HFFc6 (cell line): ENCODE measurements around the gene KLHL29. TPM values are rescaled to one million over a fixed set of nuclear protein-coding genes. Genes with fewer than 3 reads are reported as not detected.
"Not testable (repeated sequence)": the region's sequence is repeated elsewhere in the genome, so short reads cannot be mapped to it uniquely, and the experiment has no call there.

ENCODE experiments used
- DNase-seq: peaks from one replicate; pipeline ENCODE4 v3.0.0-alpha.2; 2018
- H3K27ac Mint-ChIP-seq: 2 replicates; pipeline ENCODE4 v1.8.0; 2020; ENCODE audit warnings: mild to moderate bottlenecking, mixed read lengths
- H3K27me3 Mint-ChIP-seq: 2 replicates; pipeline ENCODE4 v1.8.0; 2021; ENCODE audit warnings: mild to moderate bottlenecking, moderate library complexity, mixed read lengths; ENCODE audit not compliant: insufficient read depth
- H3K36me3 Mint-ChIP-seq: 2 replicates; pipeline ENCODE4 v1.8.0; 2021; ENCODE audit warnings: low read depth, mixed read lengths
- H3K4me1 Mint-ChIP-seq: 2 replicates; pipeline ENCODE4 v1.8.0; 2020; ENCODE audit warnings: low read depth, mixed read lengths
- H3K4me3 Mint-ChIP-seq: 2 replicates; pipeline ENCODE4 v1.8.0; 2020; ENCODE audit warnings: mild to moderate bottlenecking, moderate library complexity, mixed read lengths
- H3K9me3 Mint-ChIP-seq: 2 replicates; pipeline ENCODE4 v1.8.0; 2020; ENCODE audit warnings: mild to moderate bottlenecking, mixed read lengths
- total RNA-seq, 6 experiments: library from RNA; stranded (reverse); fragmentation: NEBNext Ultra II Directional; extraction: Animal tissue kit (Norgen Biotek cat#: 25700); gene quantifications; 2 replicates in 1 of 6; 3 replicates in 5 of 6; pipeline ENCODE4 v1.2.3, GENCODE V29; 2021
- TF ChIP-seq, protein P1 (sequence below): fragments of 200-600 bp; sonication (generic); IDR thresholded peaks from 2 replicates; pipeline ENCODE4 v1.5.0; 2021; ENCODE audit warnings: antibody characterized with exemption, mild to moderate bottlenecking

Gene KLHL29
- total RNA-seq, 6 experiments from 2014 or later: 7.4 to 9.7 (median 8.6) TPM

DNA sequence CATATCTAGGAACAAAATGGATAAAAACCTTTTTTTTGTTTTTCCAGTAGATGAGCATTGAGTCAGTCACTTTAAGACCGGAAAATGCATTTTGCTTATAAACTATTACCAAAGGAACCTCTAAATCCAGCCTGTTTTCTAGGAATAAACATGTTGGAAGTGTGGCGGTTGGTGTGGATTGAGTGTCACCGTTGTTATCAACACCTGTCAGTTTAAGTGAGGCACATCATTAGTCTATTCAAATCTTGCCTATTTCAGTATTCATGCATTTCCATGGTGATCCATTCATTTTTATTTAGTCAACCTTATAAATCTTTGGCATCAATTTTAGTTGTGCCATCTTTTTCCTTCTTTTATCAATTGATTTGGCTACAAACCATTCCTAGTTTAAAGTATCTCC lies 3.3 kb downstream of the KLHL29 start:
- H3K9me3 Mint-ChIP-seq: no peaks in the 10 kb centered on the region

GRCh38 chr2:23388756-23389514 lies 4.0 kb downstream of the KLHL29 start:
- Mint-ChIP-seq H3K27me3 (peaks cover 5% of the 10 kb centered on the region), H3K4me3 (no peak overlapping the region), H3K9me3 (no peaks in the 10 kb centered on the region), H3K27ac (no peak overlapping the region), H3K36me3 (no peaks in the 10 kb centered on the region), H3K4me1 (peaks cover 14% of the 10 kb centered on the region)
- DNase-seq: no peak
- TF ChIP-seq, protein P1, sequence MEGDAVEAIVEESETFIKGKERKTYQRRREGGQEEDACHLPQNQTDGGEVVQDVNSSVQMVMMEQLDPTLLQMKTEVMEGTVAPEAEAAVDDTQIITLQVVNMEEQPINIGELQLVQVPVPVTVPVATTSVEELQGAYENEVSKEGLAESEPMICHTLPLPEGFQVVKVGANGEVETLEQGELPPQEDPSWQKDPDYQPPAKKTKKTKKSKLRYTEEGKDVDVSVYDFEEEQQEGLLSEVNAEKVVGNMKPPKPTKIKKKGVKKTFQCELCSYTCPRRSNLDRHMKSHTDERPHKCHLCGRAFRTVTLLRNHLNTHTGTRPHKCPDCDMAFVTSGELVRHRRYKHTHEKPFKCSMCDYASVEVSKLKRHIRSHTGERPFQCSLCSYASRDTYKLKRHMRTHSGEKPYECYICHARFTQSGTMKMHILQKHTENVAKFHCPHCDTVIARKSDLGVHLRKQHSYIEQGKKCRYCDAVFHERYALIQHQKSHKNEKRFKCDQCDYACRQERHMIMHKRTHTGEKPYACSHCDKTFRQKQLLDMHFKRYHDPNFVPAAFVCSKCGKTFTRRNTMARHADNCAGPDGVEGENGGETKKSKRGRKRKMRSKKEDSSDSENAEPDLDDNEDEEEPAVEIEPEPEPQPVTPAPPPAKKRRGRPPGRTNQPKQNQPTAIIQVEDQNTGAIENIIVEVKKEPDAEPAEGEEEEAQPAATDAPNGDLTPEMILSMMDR: no peak

More for the DNA sequence above, 3.3 kb downstream of the KLHL29 start:
- Mint-ChIP-seq H3K4me1 (peaks cover 13% of the 10 kb centered on the region), H3K4me3 (0 out of 2 replicates have a peak overlapping the region, but pooled peaks have one; percentile 14), H3K27ac (no peak overlapping the region), H3K27me3 (peaks cover 4% of the 10 kb centered on the region), H3K36me3 (no peaks in the 10 kb centered on the region)
- TF ChIP-seq, protein P1: no peak
- no peak for DNase-seq

GRCh38 chr2:23390152-23390551 lies 5.2 kb downstream of the KLHL29 start:
- H3K4me3 Mint-ChIP-seq: no peak overlapping the region
- no peaks in the 10 kb centered on the region for H3K9me3 Mint-ChIP-seq
- H3K27ac Mint-ChIP-seq: no peak overlapping the region
- TF ChIP-seq, protein P1: no peak
- H3K27me3 Mint-ChIP-seq: peaks cover 3% of the 10 kb centered on the region
- no peaks in the 10 kb centered on the region for H3K36me3 Mint-ChIP-seq
- no peak for DNase-seq
- H3K4me1 Mint-ChIP-seq: peaks cover 17% of the 10 kb centered on the region

- H3K27me3 Mint-ChIP-seq, H3K4me3 Mint-ChIP-seq, H3K9me3 Mint-ChIP-seq, DNase-seq, H3K36me3 Mint-ChIP-seq, H3K27ac Mint-ChIP-seq: not testable (repeated sequence)
- H3K4me1 Mint-ChIP-seq: peaks cover 17% of the 10 kb centered on the region
Observed at GRCh38 chr2:23391237-23391736, 6.3 kb downstream of the KLHL29 start.

GRCh38 chr2:23393722-23394121 lies 8.7 kb downstream of the KLHL29 start:
- DNase-seq: no peak
- TF ChIP-seq, protein P1: no peak
- Mint-ChIP-seq H3K27ac (no peak overlapping the region), H3K36me3 (no peaks in the 10 kb centered on the region), H3K27me3 (peaks cover 3% of the 10 kb centered on the region), H3K9me3 (no peaks in the 10 kb centered on the region), H3K4me3 (no peak overlapping the region), H3K4me1 (peaks cover 11% of the 10 kb centered on the region)

DNA sequence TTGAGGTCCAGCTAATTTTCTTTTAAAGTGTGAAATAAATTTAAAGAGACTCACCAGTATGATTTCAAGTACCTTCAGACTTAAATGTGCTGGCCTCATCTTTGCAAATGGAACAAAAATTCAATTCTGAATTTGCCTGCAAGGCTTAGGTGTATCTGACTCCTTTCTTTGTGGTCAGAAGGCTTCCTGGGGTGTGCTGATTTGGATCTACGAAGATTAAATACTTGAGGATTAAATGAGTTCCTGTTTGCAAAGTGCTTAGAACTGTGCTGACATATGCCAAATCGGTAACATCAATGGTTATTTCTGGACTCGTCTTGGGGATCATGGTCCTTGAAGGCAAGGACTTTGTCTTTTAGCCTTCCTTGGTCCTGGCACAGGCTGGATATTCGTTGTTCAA lies 9.7 kb downstream of the KLHL29 start:
- Mint-ChIP-seq H3K27ac (no peak overlapping the region), H3K9me3 (no peaks in the 10 kb centered on the region), H3K27me3 (peaks cover 3% of the 10 kb centered on the region), H3K4me3 (no peak overlapping the region), H3K4me1 (peaks cover 11% of the 10 kb centered on the region), H3K36me3 (no peaks in the 10 kb centered on the region)
- no peak for DNase-seq
- TF ChIP-seq, protein P1: no peak
